Medulla oblongata (tissue), 1 donor: ENCODE data around the gene FYTTD1.

ENCODE experiments used
- DNase-seq: peaks from one replicate; pipeline ENCODE4 v3.0.0-alpha.2; 2015; ENCODE audit errors: extremely low spot score

The FYTTD1 gene

DNA sequence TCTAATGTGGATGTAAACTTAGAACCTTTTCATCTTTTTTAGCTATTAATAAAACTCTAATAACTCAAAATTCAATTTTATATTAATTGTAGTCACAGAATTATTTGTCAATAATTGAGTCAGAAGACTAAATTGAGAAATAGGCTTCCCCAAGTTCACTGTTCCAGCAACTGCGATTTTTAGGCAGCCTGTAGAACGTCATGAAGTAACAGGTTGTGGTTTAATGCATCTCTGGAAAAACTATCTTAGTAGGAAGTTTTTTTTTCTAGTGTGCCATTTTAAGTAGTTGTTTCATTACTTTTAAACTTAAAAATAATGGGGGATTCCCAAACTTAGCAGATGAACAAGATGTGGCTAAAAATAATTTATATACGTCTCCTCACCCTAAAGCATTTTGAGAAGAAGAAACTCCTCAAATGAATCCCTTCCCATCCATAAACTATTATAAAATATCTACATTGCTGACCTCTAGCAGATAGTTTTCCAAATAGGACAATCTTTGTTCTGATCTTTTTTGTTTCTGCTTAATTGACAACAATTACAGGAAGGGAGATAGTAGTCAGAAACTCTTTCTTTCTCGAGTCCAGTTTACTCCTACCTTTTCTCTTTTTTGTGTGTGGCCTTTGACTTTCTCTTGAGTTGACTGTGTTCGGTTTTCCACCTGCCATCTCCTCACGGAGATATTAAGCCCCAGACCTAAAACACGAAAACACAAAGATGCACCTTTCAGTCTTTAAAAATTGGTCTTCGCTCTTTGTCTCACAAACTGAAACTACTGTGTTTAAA, 84.4 kb downstream of the FYTTD1 start:
- DNase-seq = no peak

DNA sequence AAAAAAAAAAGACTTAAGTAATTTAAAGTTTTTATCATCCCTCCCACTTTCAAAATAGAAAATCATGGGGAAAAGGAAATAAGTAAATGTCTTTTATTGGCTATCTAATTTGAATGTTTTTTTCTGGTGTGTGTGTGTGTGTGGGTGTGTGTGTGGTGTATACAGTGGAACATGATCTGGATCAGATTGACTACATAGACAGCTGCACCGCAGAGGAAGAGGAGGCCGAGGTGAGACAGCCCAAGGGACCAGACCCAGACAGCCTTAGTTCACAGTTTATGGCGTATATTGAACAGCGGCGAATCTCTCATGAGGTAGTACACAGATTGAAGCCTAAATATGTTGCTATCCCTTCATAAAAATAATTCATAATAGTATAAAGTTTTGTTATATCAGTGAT, 85.8 kb downstream of the FYTTD1 start:
- DNase-seq = no peak

GRCh38 chr3:197836244-197836643, 86.6 kb downstream of the FYTTD1 start:
- DNase-seq = no peak
